ENCODE measurements around the gene CSTF1.

CSTF1 gene

GRCh38 chr20:56380375-56380774 lies 12.1 kb upstream of the CSTF1 start:
- TF ChIP-seq, protein P1, sequence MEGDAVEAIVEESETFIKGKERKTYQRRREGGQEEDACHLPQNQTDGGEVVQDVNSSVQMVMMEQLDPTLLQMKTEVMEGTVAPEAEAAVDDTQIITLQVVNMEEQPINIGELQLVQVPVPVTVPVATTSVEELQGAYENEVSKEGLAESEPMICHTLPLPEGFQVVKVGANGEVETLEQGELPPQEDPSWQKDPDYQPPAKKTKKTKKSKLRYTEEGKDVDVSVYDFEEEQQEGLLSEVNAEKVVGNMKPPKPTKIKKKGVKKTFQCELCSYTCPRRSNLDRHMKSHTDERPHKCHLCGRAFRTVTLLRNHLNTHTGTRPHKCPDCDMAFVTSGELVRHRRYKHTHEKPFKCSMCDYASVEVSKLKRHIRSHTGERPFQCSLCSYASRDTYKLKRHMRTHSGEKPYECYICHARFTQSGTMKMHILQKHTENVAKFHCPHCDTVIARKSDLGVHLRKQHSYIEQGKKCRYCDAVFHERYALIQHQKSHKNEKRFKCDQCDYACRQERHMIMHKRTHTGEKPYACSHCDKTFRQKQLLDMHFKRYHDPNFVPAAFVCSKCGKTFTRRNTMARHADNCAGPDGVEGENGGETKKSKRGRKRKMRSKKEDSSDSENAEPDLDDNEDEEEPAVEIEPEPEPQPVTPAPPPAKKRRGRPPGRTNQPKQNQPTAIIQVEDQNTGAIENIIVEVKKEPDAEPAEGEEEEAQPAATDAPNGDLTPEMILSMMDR (IDR thresholded peaks at IDR 0.05; ENCODE audit: low read depth, low read length), result no peak
- peak; percentile 29 to 83 for DNase-seq (ENCODE audit: low read depth in 2 of 2)
- H3K4me3 ChIP-seq (replicated peaks in 1 of 2; ENCODE audit: low read depth in 2 of 2, low read length in 2 of 2), result no peak overlapping the region

GRCh38 chr20:56381501-56381900 lies 10.9 kb upstream of the CSTF1 start:
- TF ChIP-seq, protein P1 (IDR thresholded peaks at IDR 0.05; ENCODE audit: low read depth, low read length), result no peak
- DNase-seq (ENCODE audit: low read depth in 2 of 2), result no peak
- no peak overlapping the region for H3K4me3 ChIP-seq (replicated peaks in 1 of 2; ENCODE audit: low read depth in 2 of 2, low read length in 2 of 2)

DNA sequence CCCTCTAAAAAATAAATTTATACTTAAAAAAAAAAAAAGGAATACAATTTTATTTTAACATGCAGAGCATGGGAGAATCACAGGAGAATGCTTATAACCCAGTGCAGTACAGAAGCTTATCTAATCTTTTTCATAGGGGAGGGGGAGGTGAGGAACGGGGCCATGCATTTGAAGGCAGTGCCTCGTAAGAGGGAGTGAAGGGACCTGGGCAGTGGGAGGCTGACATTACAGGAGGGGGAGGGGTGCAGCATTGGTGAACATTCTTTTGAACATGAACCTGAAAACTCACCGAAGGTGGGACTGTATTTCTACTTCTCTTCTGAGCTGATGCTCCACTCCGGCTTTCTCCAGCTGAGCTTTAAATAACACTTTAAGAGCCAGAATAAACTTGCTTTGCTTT lies 9.7 kb upstream of the CSTF1 start:
- DNase-seq (ENCODE audit: low read depth in 2 of 2), result no peak
- H3K4me3 ChIP-seq (replicated peaks in 1 of 2; ENCODE audit: low read depth in 2 of 2, low read length in 2 of 2), result no peak overlapping the region
- TF ChIP-seq, protein P1 (IDR thresholded peaks at IDR 0.05; ENCODE audit: low read depth, low read length), result no peak

DNA sequence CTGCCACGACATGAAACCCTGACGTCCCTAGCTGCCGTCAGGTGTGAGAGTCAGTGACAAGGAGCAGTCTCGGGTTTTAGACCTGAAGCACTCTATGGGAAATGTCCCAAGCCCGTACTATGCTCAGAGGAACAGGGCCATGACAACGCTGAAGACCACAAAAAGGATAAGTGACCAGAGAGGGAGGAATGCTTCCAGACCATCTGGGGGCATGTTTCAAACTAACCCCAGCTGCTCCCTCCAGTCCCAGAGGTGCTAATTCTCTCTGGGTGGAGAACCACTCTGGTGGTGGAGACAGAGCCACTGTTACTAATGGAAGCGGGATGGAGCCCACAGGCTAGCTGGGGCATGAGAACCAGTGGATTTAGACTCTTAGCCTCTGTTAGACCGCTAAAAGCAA lies 9.1 kb upstream of the CSTF1 start:
- TF ChIP-seq, protein P1 (IDR thresholded peaks at IDR 0.05; ENCODE audit: low read depth, low read length), result no peak
- no peak overlapping the region for H3K4me3 ChIP-seq (replicated peaks in 1 of 2; ENCODE audit: low read depth in 2 of 2, low read length in 2 of 2)
- DNase-seq (ENCODE audit: low read depth in 2 of 2), result no peak

GRCh38 chr20:56385130-56385529 lies 7.3 kb upstream of the CSTF1 start:
- DNase-seq (ENCODE audit: low read depth in 2 of 2), result no peak
- H3K4me3 ChIP-seq (replicated peaks in 1 of 2; ENCODE audit: low read depth in 2 of 2, low read length in 2 of 2), result no peak overlapping the region
- TF ChIP-seq, protein P1 (IDR thresholded peaks at IDR 0.05; ENCODE audit: low read depth, low read length), result no peak

GRCh38 chr20:56386219-56386618 lies 6.2 kb upstream of the CSTF1 start:
- TF ChIP-seq, protein P1 (IDR thresholded peaks at IDR 0.05; ENCODE audit: low read depth, low read length), result no peak
- no peak for DNase-seq (ENCODE audit: low read depth in 2 of 2)
- H3K4me3 ChIP-seq (replicated peaks in 1 of 2; ENCODE audit: low read depth in 2 of 2, low read length in 2 of 2), result no peak overlapping the region

- DNase-seq (ENCODE audit: low read depth in 2 of 2), result no peak
- no peak overlapping the region for H3K4me3 ChIP-seq (replicated peaks in 1 of 2; ENCODE audit: low read depth in 2 of 2, low read length in 2 of 2)
- TF ChIP-seq, protein P1 (IDR thresholded peaks at IDR 0.05; ENCODE audit: low read depth, low read length), result no peak
Measured at GRCh38 chr20:56388882-56389281, 3.6 kb upstream of the CSTF1 start.

All from cardiac fibroblast (primary cell).